ENCODE measurements around the gene CSH2. TPM values are rescaled to one million over a fixed set of nuclear protein-coding genes. Genes with fewer than 3 reads are reported as not detected.

CSH2 gene
- total RNA-seq, 1 donor from 2014 or later, result not detected

DNA sequence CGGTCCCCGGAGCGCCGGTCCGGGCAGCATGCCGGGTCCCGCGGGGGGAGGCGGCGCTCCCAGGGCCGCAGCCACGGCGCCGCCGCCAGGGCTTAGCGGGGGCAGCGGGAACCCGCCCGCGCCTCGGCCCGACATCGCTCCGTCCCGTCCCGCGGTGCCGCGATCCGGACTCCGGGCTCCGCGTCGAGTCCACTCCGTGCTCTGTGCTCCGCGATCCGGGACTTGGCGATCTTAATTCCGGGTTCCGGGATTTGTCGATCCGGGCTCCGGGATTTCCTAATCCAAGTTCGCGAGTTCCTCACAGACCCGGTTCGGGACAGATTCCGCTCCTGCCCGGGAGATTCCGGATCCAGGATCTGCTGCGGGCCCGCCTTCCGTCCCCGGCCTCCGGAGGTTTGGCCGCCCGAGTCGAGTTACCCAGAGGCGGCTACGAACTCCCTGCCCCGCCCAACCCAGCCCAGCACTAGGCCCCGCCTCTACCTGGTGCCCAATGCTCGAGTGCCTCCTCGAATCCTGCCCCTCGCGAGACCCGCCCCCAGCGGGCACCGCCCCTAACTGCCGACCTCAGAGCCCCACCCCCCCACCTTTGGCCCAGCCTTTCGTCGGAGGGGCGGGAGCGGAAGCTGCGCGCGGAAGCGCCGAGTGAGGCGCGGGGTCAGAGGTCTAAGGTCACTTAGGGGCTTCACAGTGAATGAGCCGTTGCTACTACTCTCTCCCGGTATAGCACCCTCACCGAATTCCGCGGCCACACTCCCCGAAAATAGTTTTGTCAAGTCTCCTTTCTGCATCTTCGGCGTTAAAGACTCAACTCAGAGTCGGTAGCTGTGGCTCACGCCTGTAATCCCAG, 30.7 kb downstream of the CSH2 start, which contains the start of gene SMARCD2:
Gene SMARCD2 (minus strand): TSS at position 146 of the 847 bp plus-strand sequence. CDS start 11 bp downstream, at position 135.
- H3K9me3 Mint-ChIP-seq (ENCODE audit: low read depth), result no peaks in the 10 kb centered on the region
- peak; percentile 98 for DNase-seq (ENCODE audit: low spot score)
- H3K4me3 Mint-ChIP-seq (ENCODE audit: unreplicated experiment), result peak within 1 kb of the TSS; percentile 93
- H3K27ac Mint-ChIP-seq (ENCODE audit: unreplicated experiment), result peak within 1 kb of the TSS; percentile 93
- no peaks in the 10 kb centered on the region for H3K36me3 Mint-ChIP-seq (ENCODE audit: low read depth)
- no peaks in the 10 kb centered on the region for H3K27me3 Mint-ChIP-seq (ENCODE audit: low read depth)
- TF ChIP-seq, protein P1, sequence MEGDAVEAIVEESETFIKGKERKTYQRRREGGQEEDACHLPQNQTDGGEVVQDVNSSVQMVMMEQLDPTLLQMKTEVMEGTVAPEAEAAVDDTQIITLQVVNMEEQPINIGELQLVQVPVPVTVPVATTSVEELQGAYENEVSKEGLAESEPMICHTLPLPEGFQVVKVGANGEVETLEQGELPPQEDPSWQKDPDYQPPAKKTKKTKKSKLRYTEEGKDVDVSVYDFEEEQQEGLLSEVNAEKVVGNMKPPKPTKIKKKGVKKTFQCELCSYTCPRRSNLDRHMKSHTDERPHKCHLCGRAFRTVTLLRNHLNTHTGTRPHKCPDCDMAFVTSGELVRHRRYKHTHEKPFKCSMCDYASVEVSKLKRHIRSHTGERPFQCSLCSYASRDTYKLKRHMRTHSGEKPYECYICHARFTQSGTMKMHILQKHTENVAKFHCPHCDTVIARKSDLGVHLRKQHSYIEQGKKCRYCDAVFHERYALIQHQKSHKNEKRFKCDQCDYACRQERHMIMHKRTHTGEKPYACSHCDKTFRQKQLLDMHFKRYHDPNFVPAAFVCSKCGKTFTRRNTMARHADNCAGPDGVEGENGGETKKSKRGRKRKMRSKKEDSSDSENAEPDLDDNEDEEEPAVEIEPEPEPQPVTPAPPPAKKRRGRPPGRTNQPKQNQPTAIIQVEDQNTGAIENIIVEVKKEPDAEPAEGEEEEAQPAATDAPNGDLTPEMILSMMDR (IDR thresholded peaks at IDR 0.05), result no peak
- peaks cover 31% of the 10 kb centered on the region for H3K4me1 Mint-ChIP-seq (ENCODE audit: low read depth)

DNA sequence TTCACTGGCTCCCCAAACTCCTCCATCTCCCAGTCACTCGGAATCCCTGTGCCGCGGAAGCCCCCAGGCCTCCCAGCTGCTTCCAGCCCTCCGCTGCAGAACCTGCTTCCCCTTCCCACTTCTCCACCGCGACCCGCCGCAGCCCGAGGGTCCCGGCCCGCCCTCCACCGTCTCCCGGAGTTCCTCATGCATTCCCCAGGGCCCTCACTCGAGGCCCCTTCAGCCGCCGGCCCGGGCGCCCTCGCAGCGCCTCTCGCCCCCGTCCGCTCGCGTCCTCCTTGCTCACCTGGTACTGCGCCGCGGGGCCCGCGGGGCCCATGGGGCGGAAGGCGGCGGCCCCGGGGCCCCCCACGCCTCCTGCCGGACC, 31.3 kb downstream of the CSH2 start:
- no peaks in the 10 kb centered on the region for H3K36me3 Mint-ChIP-seq (ENCODE audit: low read depth)
- DNase-seq (ENCODE audit: low spot score), result no peak
- H3K27ac Mint-ChIP-seq (ENCODE audit: unreplicated experiment), result peak overlapping the region; percentile 93
- H3K9me3 Mint-ChIP-seq (ENCODE audit: low read depth), result no peaks in the 10 kb centered on the region
- H3K4me1 Mint-ChIP-seq (ENCODE audit: low read depth), result peaks cover 31% of the 10 kb centered on the region
- peak overlapping the region; percentile 93 for H3K4me3 Mint-ChIP-seq (ENCODE audit: unreplicated experiment)
- TF ChIP-seq, protein P1 (IDR thresholded peaks at IDR 0.05), result no peak
- H3K27me3 Mint-ChIP-seq (ENCODE audit: low read depth), result no peaks in the 10 kb centered on the region

DNA sequence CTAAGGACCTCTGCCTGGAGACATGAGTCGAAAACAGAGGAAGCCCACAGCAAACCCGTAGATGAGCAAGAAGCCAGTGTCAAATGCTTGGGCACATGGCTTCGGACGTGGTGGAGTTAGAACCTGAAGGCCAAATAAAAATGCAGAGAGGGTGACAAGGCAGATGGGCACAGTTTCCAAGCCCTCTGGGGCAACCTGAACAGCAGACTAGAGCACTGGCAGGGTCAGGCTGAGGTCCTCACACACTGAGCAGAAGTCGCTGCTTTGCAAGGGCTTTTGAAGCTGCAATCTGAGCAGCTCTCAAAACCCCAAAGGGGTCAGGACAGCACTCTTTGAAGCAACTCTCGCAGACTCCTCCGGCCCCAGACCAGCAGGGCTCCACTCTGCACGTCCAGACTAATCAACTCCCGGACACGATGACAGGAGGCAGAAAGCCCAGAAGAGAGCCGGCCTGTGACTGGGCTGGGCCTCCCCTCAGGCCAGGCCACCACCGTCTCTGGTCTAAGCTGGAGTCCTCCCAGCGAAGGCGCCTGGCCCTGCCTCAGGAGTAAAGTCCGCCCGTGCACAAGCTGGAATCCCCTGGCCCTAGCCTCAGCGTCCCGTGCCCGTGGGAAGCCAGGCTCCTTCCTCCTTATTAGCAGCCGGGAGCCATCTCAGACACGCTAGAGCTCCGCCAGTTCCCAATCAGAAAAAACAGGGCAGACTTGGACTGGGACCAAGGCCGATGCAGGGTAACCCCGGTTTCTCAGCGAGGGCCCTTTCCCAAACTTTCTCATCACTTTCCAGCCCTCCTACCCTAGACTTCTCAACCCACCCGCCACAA, 31.9 kb downstream of the CSH2 start:
- Mint-ChIP-seq H3K9me3 (ENCODE audit: low read depth) (no peaks in the 10 kb centered on the region), H3K4me3 (ENCODE audit: unreplicated experiment) (peak overlapping the region; percentile 93), H3K27ac (ENCODE audit: unreplicated experiment) (peak overlapping the region; percentile 93), H3K4me1 (ENCODE audit: low read depth) (peaks cover 31% of the 10 kb centered on the region), H3K36me3 (ENCODE audit: low read depth) (no peaks in the 10 kb centered on the region), H3K27me3 (ENCODE audit: low read depth) (no peaks in the 10 kb centered on the region)
- TF ChIP-seq, protein P1 (IDR thresholded peaks at IDR 0.05), result peak; percentile 6
- DNase-seq (ENCODE audit: low spot score), result no peak

DNA sequence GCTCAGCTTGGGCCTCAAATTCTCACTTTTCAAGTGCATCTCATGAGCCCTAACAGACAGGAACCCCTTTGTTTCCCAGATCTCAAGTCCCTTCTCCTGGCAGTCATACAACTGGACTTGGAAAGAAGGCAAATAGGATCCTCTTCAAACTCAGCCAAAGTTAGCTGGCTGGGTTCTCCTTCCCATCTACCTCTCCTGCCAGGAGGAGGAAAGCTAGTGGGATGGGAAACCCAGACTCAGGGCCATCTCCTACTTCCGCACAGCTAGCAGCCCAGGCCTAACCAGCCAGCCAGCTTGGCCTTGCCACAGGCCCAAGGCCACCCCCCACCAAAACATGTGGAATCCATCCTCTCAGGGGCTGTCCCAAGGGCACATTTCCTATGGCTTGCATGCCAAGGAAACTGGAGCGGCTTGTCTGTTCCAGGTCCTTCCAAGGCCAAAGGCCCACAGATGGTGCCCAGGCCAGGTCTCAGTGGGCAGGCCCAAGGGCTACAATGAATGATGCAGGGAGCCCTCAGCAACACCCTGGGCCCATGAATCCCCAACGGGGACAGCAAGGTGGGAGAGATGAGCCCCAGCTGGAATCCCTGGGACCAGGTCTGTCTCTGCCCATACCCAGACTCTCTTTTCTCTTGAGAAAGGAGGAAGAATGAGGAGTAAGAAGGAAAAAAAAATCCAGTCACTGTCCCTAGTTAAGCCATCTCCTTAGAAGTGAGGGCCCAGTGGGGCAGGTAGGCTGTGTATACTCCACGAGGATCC, 32.7 kb downstream of the CSH2 start:
- Mint-ChIP-seq H3K27me3 (ENCODE audit: low read depth) (no peaks in the 10 kb centered on the region), H3K9me3 (ENCODE audit: low read depth) (no peaks in the 10 kb centered on the region), H3K27ac (ENCODE audit: unreplicated experiment) (peak overlapping the region; percentile 93)

More for the DNA sequence above, 32.7 kb downstream of the CSH2 start:
- TF ChIP-seq, protein P1 (IDR thresholded peaks at IDR 0.05), result no peak
- DNase-seq (ENCODE audit: low spot score), result no peak
- Mint-ChIP-seq H3K4me3 (ENCODE audit: unreplicated experiment) (peak overlapping the region; percentile 93), H3K4me1 (ENCODE audit: low read depth) (peaks cover 31% of the 10 kb centered on the region), H3K36me3 (ENCODE audit: low read depth) (peaks cover 2% of the 10 kb centered on the region)

All from chondrocyte (in vitro differentiated cells).